IMR-90 (cell line): ENCODE measurements around the gene MEPCE. TPM values are rescaled to one million over a fixed set of nuclear protein-coding genes. Genes with fewer than 3 reads are reported as not detected.
"Not testable (repeated sequence)": the region's sequence is repeated elsewhere in the genome, so short reads cannot be mapped to it uniquely, and the experiment has no call there.

Experiments used
- ATAC-seq: fragments of 200-7000 bp; cut with Tn5 transposase; 2 replicates; pipeline ENCODE4 v1.9.1; 2020; ENCODE audit warnings: low read depth, mild to moderate bottlenecking, moderate library complexity
- BruUV-seq: library from RNA; stranded (reverse); fragments of 400-500 nt; replicated peaks from 2 replicates; lab custom pipeline; 2021; lab: Mats Ljungman, UMichigan
- CTCF ChIA-PET: fragments of 300-600 bp; formaldehyde crosslinking; extraction: SDS; loops from one replicate; lab custom pipeline; 2021; ENCODE audit warnings: antibody characterized with exemption; lab: Yijun Ruan, JAX
- POLR2A ChIA-PET: fragments of 300-600 bp; sonication (Branson Sonifier 250); formaldehyde crosslinking; loops from one replicate; lab custom pipeline; 2022; ENCODE audit warnings: antibody characterized with exemption; ENCODE audit not compliant: unreplicated experiment; lab: Charles Lee
- DNase-seq: peaks from one replicate; pipeline ENCODE4 v3.0.0; 2013
- H2AFZ ChIP-seq: replicated peaks from 2 replicates; pipeline ENCODE3; 2013; ENCODE audit warnings: low read length, mild to moderate bottlenecking; ENCODE audit not compliant: poor library complexity
- H2AK5ac ChIP-seq: 2 replicates; pipeline ENCODE4 v1.6.1; 2013; ENCODE audit warnings: low read depth, low read length, inconsistent platforms
- H2AK9ac ChIP-seq: replicated peaks from 2 replicates; pipeline ENCODE3; 2013; ENCODE audit warnings: mild to moderate bottlenecking, low read depth, low read length, moderate library complexity; ENCODE audit not compliant: poor library complexity
- H2BK120ac ChIP-seq: 2 replicates; pipeline ENCODE4 v1.6.1; 2013; ENCODE audit warnings: low read depth, low read length, inconsistent platforms
- H2BK15ac ChIP-seq: 3 replicates; pipeline ENCODE4 v1.6.1; 2013; ENCODE audit warnings: low read depth, low read length, inconsistent platforms
- H2BK20ac ChIP-seq: 2 replicates; pipeline ENCODE4 v1.6.1; 2013; ENCODE audit warnings: low read depth, mild to moderate bottlenecking, inconsistent platforms, low read length, moderate library complexity
- H2BK5ac ChIP-seq: 2 replicates; pipeline ENCODE4 v1.6.1; 2013; ENCODE audit warnings: mild to moderate bottlenecking, low read depth, low read length, inconsistent platforms; ENCODE audit not compliant: poor library complexity, severe bottlenecking
- H3K14ac ChIP-seq: replicated peaks from 2 replicates; pipeline ENCODE4 v1.6.1; 2013; ENCODE audit warnings: low read depth, low read length, inconsistent platforms
- H3K18ac ChIP-seq: 2 replicates; pipeline ENCODE4 v1.6.1; 2013; ENCODE audit warnings: low read depth, low read length, control low read depth
- H3K23ac ChIP-seq: 2 replicates; pipeline ENCODE4 v1.6.1; 2013; ENCODE audit warnings: low read depth, low read length, inconsistent platforms
- H3K27ac ChIP-seq: 2 replicates; pipeline ENCODE4 v1.5.1; 2013; ENCODE audit warnings: mild to moderate bottlenecking, control low read depth, low read length; ENCODE audit not compliant: insufficient read depth
- H3K27me3 ChIP-seq: 2 replicates; pipeline ENCODE4 v1.6.1; 2013; ENCODE audit warnings: low read length; ENCODE audit not compliant: control insufficient read depth, insufficient read depth
- H3K36me3 ChIP-seq: 2 replicates; pipeline ENCODE4 v1.6.1; 2013; ENCODE audit warnings: low read length, mixed read lengths; ENCODE audit not compliant: control insufficient read depth, insufficient read depth
- H3K4ac ChIP-seq: 2 replicates; pipeline ENCODE4 v1.6.1; 2013; ENCODE audit warnings: low read depth, low read length, inconsistent platforms
- H3K4me1 ChIP-seq: 2 replicates; pipeline ENCODE4 v1.6.1; 2013; ENCODE audit warnings: low read length, mixed read lengths; ENCODE audit not compliant: control insufficient read depth, insufficient read depth
- H3K4me2 ChIP-seq: 2 replicates; pipeline ENCODE4 v1.6.1; 2013; ENCODE audit warnings: low read depth, mild to moderate bottlenecking, control low read depth, low read length, moderate library complexity
- H3K4me3 ChIP-seq: 2 replicates; pipeline ENCODE4 v1.5.1; 2013; ENCODE audit warnings: low read depth, mild to moderate bottlenecking, control low read depth, low read length, moderate library complexity; ENCODE audit not compliant: insufficient read depth
- H3K56ac ChIP-seq: 2 replicates; pipeline ENCODE4 v1.6.1; 2013; ENCODE audit warnings: low read length, inconsistent platforms; ENCODE audit not compliant: insufficient read depth; ENCODE audit errors: extremely low read depth
- H3K79me1 ChIP-seq, 2 experiments: 2 replicates each; pipeline ENCODE4 v1.6.1; 2013; ENCODE audit warnings: low read length in 2 of 2, inconsistent platforms in 1 of 2, low read depth in 1 of 2
- H3K9ac ChIP-seq: 2 replicates; pipeline ENCODE4 v1.6.1; 2013; ENCODE audit warnings: low read depth, low read length, control low read depth
- H3K9me1 ChIP-seq: 2 replicates; pipeline ENCODE4 v1.6.1; 2013; ENCODE audit warnings: low read length, inconsistent platforms; ENCODE audit not compliant: insufficient read depth
- H3K9me3 ChIP-seq: 2 replicates; pipeline ENCODE4 v1.6.1; 2013; ENCODE audit warnings: low read length; ENCODE audit not compliant: control insufficient read depth, insufficient read depth
- H4K20me1 ChIP-seq: 2 replicates; pipeline ENCODE4 v1.6.1; 2013; ENCODE audit warnings: low read length, inconsistent platforms; ENCODE audit not compliant: insufficient read depth
- H4K5ac ChIP-seq: 2 replicates; pipeline ENCODE4 v1.6.1; 2013; ENCODE audit warnings: mild to moderate bottlenecking, low read depth, low read length, control low read depth
- H4K8ac ChIP-seq, 2 experiments: 2 replicates each; pipeline ENCODE4 v1.6.1; 2013; ENCODE audit warnings: low read depth in 2 of 2, low read length in 2 of 2, control low read depth in 1 of 2, inconsistent platforms in 1 of 2
- H4K91ac ChIP-seq: 2 replicates; pipeline ENCODE4 v1.6.1; 2013; ENCODE audit warnings: low read depth, low read length, inconsistent platforms; ENCODE audit not compliant: insufficient read depth
- CEBPB ChIP-seq: IDR thresholded peaks from 2 replicates; pipeline ENCODE4 v1.6.1; 2012; ENCODE audit warnings: low read depth, low read length, improper control_type of control experiment
- FOS ChIP-seq: fragments of 150-350 bp; IDR thresholded peaks from 2 replicates; pipeline ENCODE4 v1.6.1; 2016; ENCODE audit warnings: low read depth, low read length
- POLR2A ChIP-seq: IDR thresholded peaks from 2 replicates; pipeline ENCODE4 v1.6.1; 2012; ENCODE audit warnings: mild to moderate bottlenecking, low read depth, low read length
- WGBS, 2 experiments: methylation state at CpG; one replicate each; pipeline versions ENCODE4 v1.1.5 to v1.1.7; 2013; ENCODE audit warnings: missing lambda C conversion rate in 2 of 2; ENCODE audit not compliant: insufficient read length in 1 of 2; ENCODE audit errors: extremely low coverage in 2 of 2; 5-methylcytosine and 5-hydroxymethylcytosine counted together
- dilution Hi-C: fragments of 300-500 bp; cut with HindIII; formaldehyde crosslinking; loops from one replicate; pipeline ENCODE4 v1.14.3; 2018; ENCODE audit warnings: low sequenced_read_pairs; ENCODE audit not compliant: unreplicated experiment
- in situ Hi-C: fragments of 300-500 bp; cut with MboI; formaldehyde crosslinking; loops from 3 replicates; pipeline ENCODE4 v1.14.3; 2019; ENCODE audit warnings: low sequenced_read_pairs, inconsistent platforms, mixed read lengths
- intact Hi-C: fragments of 100-400 bp; cut with micrococcal nuclease; formaldehyde crosslinking; loops from 2 replicates; pipeline ENCODE4 v1.10.0; 2022
- polyA plus RNA-seq, 3 experiments: library from polyadenylated mRNA; depleted of rRNA; stranded (reverse); fragments of >200 nt; gene quantifications; 2 replicates each; pipeline ENCODE4 v1.2.3, GENCODE V29; 2012; ENCODE audit warnings: low replicate concordance in 1 of 3
- total RNA-seq: library from RNA; depleted of rRNA; stranded (reverse); fragments of >200 nt; gene quantifications from 2 replicates; pipeline ENCODE4 v1.2.3, GENCODE V29; 2012

The MEPCE gene
- total and polyA plus RNA-seq, 2 of the 4 experiments (the other 2 are of a cell fraction): 18.2 to 22.9 TPM

DNA sequence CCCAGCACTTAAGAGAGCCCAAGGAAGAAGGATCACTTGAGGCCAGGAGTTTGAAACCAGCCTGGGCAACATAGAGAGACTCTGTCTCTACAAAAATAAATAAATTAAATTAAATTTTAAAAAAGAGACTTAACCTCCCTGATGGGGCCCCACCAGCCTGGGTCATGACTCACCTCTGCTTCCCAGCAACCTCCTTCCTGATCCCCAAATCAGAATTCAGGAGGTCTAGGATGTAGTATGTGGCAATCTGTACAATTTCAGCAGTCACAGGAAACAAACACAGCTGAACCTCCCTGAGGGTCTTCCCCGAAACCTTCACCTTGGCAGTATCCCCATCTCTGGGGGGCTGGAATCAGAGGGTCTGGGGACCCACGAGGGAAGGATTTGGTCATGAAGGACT lies 16.4 kb downstream of the MEPCE start:
- Histone ChIP-seq H3K4me2 (no peak overlapping the region), H3K4ac (peak overlapping the region; percentile 74), H3K23ac (peak overlapping the region; percentile 29; the same call in 1 of the 2 replicates), H4K91ac (peak overlapping the region; percentile 44), H3K79me1 (peaks cover 0 to 10% of the 10 kb centered on the region in 2 experiments; a peak in 2 of 4 replicates), H3K9me1 (peaks cover 33% of the 10 kb centered on the region), H2BK5ac (peak overlapping the region; percentile 56), H2BK20ac (peak overlapping the region; percentile 38), H4K8ac (peak overlapping the region; percentile 5 to 77; a peak in 3 of 4 replicates), H3K14ac (peak overlapping the region; percentile 91), H3K4me3 (no peak overlapping the region), H4K20me1 (no peaks in the 10 kb centered on the region), H3K27me3 (no peaks in the 10 kb centered on the region), H2BK120ac (peak overlapping the region; percentile 51), H3K27ac (peak overlapping the region; percentile 86), H3K4me1 (peaks cover 26% of the 10 kb centered on the region), H3K9ac (no peak overlapping the region), H2AK9ac (peak overlapping the region; percentile 83), H3K18ac (peak overlapping the region; percentile 76), H3K9me3 (no peaks in the 10 kb centered on the region), H3K36me3 (no peaks in the 10 kb centered on the region), H2AFZ (peak overlapping the region; percentile 83), H2AK5ac (peak overlapping the region; percentile 70), H2BK15ac (peak overlapping the region; percentile 60; the same call in 1 of the 3 replicates), H3K56ac (no peak overlapping the region), H4K5ac (peak overlapping the region; percentile 94)
- DNase-seq: peak; percentile 65
- no TSS peak for BruUV-seq
- POLR2A ChIA-PET: no interaction called here
- in situ Hi-C loops (loop anchor here (25.0 kb wide), 1 partner anchor 666 kb away; no protein-coding TSS in a partner anchor), dilution Hi-C loops (no loop called here), intact Hi-C loops (no loop called here)
- ATAC-seq: peak; percentile 22
- peak; percentile 83 for TF ChIP-seq CEBPB
- TF ChIP-seq POLR2A: no peak
- peak; percentile 17; the same call in 1 of the 2 replicates for TF ChIP-seq FOS
- WGBS, 2 experiments: no CpG with 5 or more reads among the region's 2 CpGs
- CTCF ChIA-PET: no interaction called here

DNA sequence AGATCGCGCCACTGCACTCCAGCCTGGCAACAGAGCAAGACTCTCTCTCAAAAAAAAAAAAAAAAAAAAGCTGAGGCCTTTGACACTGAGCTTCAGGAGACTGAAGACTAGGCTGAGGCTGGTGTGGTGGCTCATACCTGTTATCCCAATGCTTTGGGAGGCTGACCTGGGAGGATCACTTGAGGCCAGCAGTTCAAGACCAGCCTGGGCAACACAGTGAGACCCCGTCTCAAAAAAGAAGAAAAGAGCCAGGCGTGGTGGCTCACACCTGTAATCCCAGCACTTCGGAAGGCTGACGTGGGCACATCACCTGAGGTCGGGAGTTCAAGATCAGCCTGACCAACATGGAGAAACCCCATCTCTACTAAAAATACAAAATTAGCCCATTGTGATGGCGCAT lies 17.7 kb downstream of the MEPCE start:
- Histone ChIP-seq H3K9me1 (peaks cover 24% of the 10 kb centered on the region), H3K4me1 (peaks cover 26% of the 10 kb centered on the region)
- H4K8ac ChIP-seq, dilution Hi-C loops, H2BK20ac ChIP-seq, H2BK5ac ChIP-seq, H3K4me2 ChIP-seq, H4K91ac ChIP-seq, H3K9me3 ChIP-seq, H3K4ac ChIP-seq, H3K36me3 ChIP-seq, intact Hi-C loops, H2BK15ac ChIP-seq, H2BK120ac ChIP-seq, BruUV-seq, DNase-seq, H3K56ac ChIP-seq, H2AFZ ChIP-seq, H2AK5ac ChIP-seq, POLR2A ChIA-PET, H3K27me3 ChIP-seq, H3K27ac ChIP-seq, H3K4me3 ChIP-seq, ATAC-seq, H4K5ac ChIP-seq, H3K79me1 ChIP-seq, H3K23ac ChIP-seq, H2AK9ac ChIP-seq, H3K14ac ChIP-seq, H4K20me1 ChIP-seq, H3K18ac ChIP-seq, H3K9ac ChIP-seq: not testable (repeated sequence)
- CTCF ChIA-PET: interaction anchor here (0.5 to 0.6 kb wide), 2 partner anchors 98 to 113 kb away, joined by 3 read pairs; no protein-coding TSS in a partner anchor
- in situ Hi-C loops: loop anchor here (25.0 kb wide), 1 partner anchor 665 kb away; no protein-coding TSS in a partner anchor
- 91% methylated on average over 4 of the region's 8 CpGs; no CpG with 5 or more reads in 1 of the 2 experiments for WGBS, 2 experiments
